DOHH2 (cell line): ENCODE measurements around the gene LSP1.

Source experiments
- H3F3A ChIP-seq: fragments of 200-600 bp; sonication (generic), shearing (Covaris generic); 2 replicates; pipeline ENCODE4 v1.6.0; 2016; ENCODE audit warnings: antibody characterized with exemption, mild to moderate bottlenecking; ENCODE audit not compliant: control insufficient read depth, insufficient read depth
- H3K27ac ChIP-seq: fragments of 200-600 bp; sonication (generic); 2 replicates; pipeline ENCODE4 v1.5.1; 2014; ENCODE audit warnings: low read depth, mild to moderate bottlenecking, low read length, moderate library complexity
- H3K27me3 ChIP-seq: fragments of 200-600 bp; sonication (generic); 2 replicates; pipeline ENCODE4 v1.6.1; 2014; ENCODE audit warnings: mild to moderate bottlenecking, low read length, mixed read lengths; ENCODE audit not compliant: control insufficient read depth
- H3K36me3 ChIP-seq: fragments of 200-600 bp; sonication (generic); 2 replicates; pipeline ENCODE4 v1.6.1; 2014; ENCODE audit warnings: mild to moderate bottlenecking, low read length, moderate library complexity, mixed read lengths; ENCODE audit not compliant: control insufficient read depth
- H3K4me1 ChIP-seq: fragments of 200-600 bp; sonication (generic); 2 replicates; pipeline ENCODE4 v1.6.1; 2014; ENCODE audit warnings: mild to moderate bottlenecking, low read length, mixed read lengths; ENCODE audit not compliant: control insufficient read depth
- H3K4me2 ChIP-seq: fragments of 200-600 bp; sonication (generic); 2 replicates; pipeline ENCODE4 v1.6.0; 2014; ENCODE audit warnings: mild to moderate bottlenecking, low read length, moderate library complexity
- H3K4me3 ChIP-seq: fragments of 200-600 bp; sonication (generic); 2 replicates; pipeline ENCODE4 v1.5.1; 2014; ENCODE audit warnings: mild to moderate bottlenecking, low read length, mixed read lengths
- H3K79me2 ChIP-seq: fragments of 200-600 bp; sonication (generic); 2 replicates; pipeline ENCODE4 v1.6.1; 2014; ENCODE audit warnings: mild to moderate bottlenecking, low read length, mixed read lengths; ENCODE audit not compliant: control insufficient read depth
- H3K9me2 ChIP-seq: fragments of 200-600 bp; sonication (generic); replicated peaks from 2 replicates; pipeline ENCODE4 v1.6.1; 2014; ENCODE audit warnings: mild to moderate bottlenecking, low read length, mixed read lengths; ENCODE audit not compliant: control insufficient read depth
- H3K9me3 ChIP-seq: fragments of 200-600 bp; sonication (generic); 2 replicates; pipeline ENCODE4 v1.6.1; 2014; ENCODE audit warnings: antibody characterized with exemption, low read length, mixed read lengths; ENCODE audit not compliant: control insufficient read depth, insufficient read depth
- H4K20me1 ChIP-seq: fragments of 200-600 bp; sonication (generic); 2 replicates; pipeline ENCODE4 v1.6.0; 2014; ENCODE audit warnings: low read depth, mild to moderate bottlenecking, antibody characterized with exemption, low read length, moderate library complexity; ENCODE audit not compliant: control insufficient read depth, insufficient read depth
- EZH2phosphoT487 ChIP-seq: fragments of 200-600 bp; sonication (generic); IDR thresholded peaks from 2 replicates; pipeline ENCODE4 v1.6.1; 2017; ENCODE audit warnings: borderline replicate concordance, mild to moderate bottlenecking, antibody characterized with exemption, low read length, moderate library complexity, mixed read lengths
- TF ChIP-seq, protein P1 (sequence below): fragments of 200-600 bp; sonication (generic); IDR thresholded peaks from one replicate; pipeline ENCODE4 v1.5.1; 2014; ENCODE audit warnings: antibody characterized with exemption, mild to moderate bottlenecking, low read depth, low read length; ENCODE audit not compliant: poor library complexity, severe bottlenecking

The LSP1 gene

GRCh38 chr11:1869427-1870325 is 16.8 kb downstream of the LSP1 start:
- H3K4me2 ChIP-seq = no peak overlapping the region
- no peak overlapping the region for H3K4me3 ChIP-seq
- TF ChIP-seq, protein P1, sequence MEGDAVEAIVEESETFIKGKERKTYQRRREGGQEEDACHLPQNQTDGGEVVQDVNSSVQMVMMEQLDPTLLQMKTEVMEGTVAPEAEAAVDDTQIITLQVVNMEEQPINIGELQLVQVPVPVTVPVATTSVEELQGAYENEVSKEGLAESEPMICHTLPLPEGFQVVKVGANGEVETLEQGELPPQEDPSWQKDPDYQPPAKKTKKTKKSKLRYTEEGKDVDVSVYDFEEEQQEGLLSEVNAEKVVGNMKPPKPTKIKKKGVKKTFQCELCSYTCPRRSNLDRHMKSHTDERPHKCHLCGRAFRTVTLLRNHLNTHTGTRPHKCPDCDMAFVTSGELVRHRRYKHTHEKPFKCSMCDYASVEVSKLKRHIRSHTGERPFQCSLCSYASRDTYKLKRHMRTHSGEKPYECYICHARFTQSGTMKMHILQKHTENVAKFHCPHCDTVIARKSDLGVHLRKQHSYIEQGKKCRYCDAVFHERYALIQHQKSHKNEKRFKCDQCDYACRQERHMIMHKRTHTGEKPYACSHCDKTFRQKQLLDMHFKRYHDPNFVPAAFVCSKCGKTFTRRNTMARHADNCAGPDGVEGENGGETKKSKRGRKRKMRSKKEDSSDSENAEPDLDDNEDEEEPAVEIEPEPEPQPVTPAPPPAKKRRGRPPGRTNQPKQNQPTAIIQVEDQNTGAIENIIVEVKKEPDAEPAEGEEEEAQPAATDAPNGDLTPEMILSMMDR = no peak
- TF ChIP-seq EZH2phosphoT487 = no peak
- no peaks in the 10 kb centered on the region for H3K36me3 ChIP-seq
- no peaks in the 10 kb centered on the region for H3K9me2 ChIP-seq
- peaks cover 10% of the 10 kb centered on the region for H3K79me2 ChIP-seq
- H3K27ac ChIP-seq = no peak overlapping the region
- H3K27me3 ChIP-seq = no peaks in the 10 kb centered on the region
- no peaks in the 10 kb centered on the region for H3F3A ChIP-seq
- H3K4me1 ChIP-seq = no peaks in the 10 kb centered on the region
- no peaks in the 10 kb centered on the region for H3K9me3 ChIP-seq
- H4K20me1 ChIP-seq = peaks cover 3% of the 10 kb centered on the region; the same call in 1 of the 2 replicates

GRCh38 chr11:1870326-1870696 is 17.4 kb downstream of the LSP1 start:
- Histone ChIP-seq H3K4me2 (no peak overlapping the region), H3K27ac (no peak overlapping the region), H3K79me2 (peaks cover 10% of the 10 kb centered on the region), H3K9me2 (no peaks in the 10 kb centered on the region), H3K4me3 (no peak overlapping the region), H3K4me1 (no peaks in the 10 kb centered on the region), H3K27me3 (no peaks in the 10 kb centered on the region), H3K9me3 (no peaks in the 10 kb centered on the region), H4K20me1 (peaks cover 3% of the 10 kb centered on the region; the same call in 1 of the 2 replicates), H3F3A (no peaks in the 10 kb centered on the region), H3K36me3 (no peaks in the 10 kb centered on the region)
- no peak for TF ChIP-seq EZH2phosphoT487
- TF ChIP-seq, protein P1 = no peak

DNA sequence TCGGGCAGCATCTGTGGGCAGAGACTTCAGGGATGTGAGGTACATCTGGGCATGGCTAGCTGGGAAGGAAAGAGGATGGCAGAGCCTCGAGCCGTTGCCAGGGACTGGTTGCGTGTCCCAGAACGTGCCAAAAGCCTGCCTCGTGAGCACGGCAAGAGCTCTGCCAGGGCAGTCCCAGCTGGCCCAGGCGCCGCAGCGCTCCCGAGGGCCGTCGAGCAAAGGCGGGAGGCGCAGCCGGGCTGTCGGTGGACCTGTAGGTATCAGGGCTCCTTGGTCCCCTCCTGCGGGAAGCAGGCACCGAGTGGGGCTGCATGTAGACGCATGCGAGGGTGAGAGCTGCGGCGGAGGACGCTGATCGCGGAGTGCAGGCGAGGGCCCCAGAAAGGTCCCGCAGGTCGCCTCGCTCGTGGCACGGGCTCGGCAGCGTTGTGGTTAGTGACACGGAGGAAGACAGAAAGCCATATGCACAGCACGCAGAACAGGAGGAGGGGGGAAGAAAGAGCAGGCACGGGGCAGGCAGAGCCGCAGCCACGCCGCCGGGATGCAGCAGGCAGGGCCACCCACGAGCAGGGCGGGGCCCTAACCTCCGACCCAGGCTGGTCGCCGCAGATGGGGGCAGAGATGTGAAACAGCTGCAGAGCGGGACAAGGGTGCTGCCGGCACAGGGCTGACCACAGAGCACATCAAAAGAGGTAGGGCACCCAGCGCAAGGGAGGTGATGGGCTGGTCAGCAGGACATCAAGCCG is 18.0 kb downstream of the LSP1 start:
- peaks cover 3% of the 10 kb centered on the region; the same call in 1 of the 2 replicates for H4K20me1 ChIP-seq
- H3K79me2 ChIP-seq = peaks cover 10% of the 10 kb centered on the region
- H3K27ac ChIP-seq = no peak overlapping the region
- H3K4me1 ChIP-seq = no peaks in the 10 kb centered on the region
- TF ChIP-seq, protein P1 = no peak
- no peak for TF ChIP-seq EZH2phosphoT487
- H3K9me3 ChIP-seq = no peaks in the 10 kb centered on the region
- no peaks in the 10 kb centered on the region for H3K36me3 ChIP-seq
- no peaks in the 10 kb centered on the region for H3K27me3 ChIP-seq
- H3F3A ChIP-seq = no peaks in the 10 kb centered on the region
- H3K9me2 ChIP-seq = no peaks in the 10 kb centered on the region
- no peak overlapping the region for H3K4me3 ChIP-seq
- H3K4me2 ChIP-seq = no peak overlapping the region
